HCEC 1CT (cell line): ENCODE measurements around the gene CAMSAP1.
"Not testable (repeated sequence)": the region's sequence is repeated elsewhere in the genome, so short reads cannot be mapped to it uniquely, and the experiment has no call there.

ENCODE experiments used
- DNase-seq: peaks from one replicate; pipeline ENCODE4 v3.0.0-alpha.2; 2017

Gene CAMSAP1

DNA sequence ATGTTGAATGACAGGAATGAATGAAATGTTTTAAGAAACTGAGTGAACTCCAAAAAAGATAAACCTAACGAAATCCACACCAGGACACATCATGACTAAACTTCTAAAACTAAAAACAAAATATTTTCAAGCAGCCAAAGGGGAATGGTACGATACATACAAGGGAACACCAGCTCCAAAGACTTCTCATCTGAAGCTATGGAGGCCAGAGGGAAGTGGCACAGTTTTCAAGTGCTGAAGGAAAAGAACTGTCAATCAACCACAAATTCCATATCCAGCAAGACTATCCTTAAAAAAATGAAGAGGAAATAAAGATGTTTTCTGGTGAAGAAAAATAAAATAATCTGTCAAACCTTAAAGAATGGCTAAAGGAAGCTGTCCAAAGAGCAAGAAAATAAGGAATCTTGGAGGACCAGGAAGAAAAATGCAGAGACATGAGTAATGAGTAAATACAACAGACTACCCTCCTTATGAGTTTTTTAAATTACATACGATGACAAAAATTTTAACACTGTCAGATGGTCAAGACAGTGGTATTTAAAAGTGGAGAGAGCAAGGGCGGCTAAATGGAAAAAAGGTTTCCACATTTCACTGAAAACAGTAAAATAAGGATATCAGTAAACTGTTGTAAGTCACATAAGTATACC is 12.0 kb downstream of the CAMSAP1 start:
- DNase-seq, result no peak

DNA sequence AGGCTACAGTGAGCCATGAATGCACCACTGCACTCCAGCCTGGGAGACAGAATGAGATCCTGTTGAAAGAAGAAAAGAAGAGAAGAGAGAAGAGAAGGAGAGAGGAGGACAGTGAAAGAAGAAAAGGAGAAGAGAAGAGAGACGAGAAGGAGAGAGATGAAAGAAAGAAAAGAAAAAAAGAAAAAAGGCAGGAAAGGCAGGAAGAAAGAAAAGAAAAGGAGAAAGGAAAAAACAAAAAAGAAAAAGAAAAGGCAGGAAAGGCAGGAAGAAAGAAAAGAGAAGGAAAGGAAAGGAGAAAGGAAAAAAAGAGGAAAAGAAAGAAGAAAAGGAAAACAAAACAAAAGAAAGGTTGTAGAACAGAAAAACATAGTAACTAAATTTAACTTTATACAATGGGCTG is 14.2 kb downstream of the CAMSAP1 start:
- no peak for DNase-seq

DNA sequence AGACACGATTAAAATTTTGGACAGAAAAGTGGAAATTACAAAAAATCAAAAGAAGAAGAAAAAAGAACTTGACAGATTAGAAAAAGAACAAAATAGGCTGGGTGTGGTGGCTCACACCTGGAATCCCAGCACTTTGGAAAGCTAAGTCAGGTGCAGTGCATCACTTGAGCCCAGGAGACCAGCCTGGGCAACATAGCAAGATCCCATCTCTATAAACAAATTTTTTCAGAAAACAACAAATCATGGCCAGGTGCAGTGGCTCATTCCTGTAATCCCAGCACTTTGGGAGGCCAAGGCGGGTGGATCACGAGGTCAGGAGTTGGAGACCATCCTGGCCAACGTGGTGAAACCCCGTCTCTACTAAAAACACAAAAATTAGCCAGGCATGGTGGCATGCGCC is 15.0 kb downstream of the CAMSAP1 start:
- DNase-seq, result not testable (repeated sequence)

DNA sequence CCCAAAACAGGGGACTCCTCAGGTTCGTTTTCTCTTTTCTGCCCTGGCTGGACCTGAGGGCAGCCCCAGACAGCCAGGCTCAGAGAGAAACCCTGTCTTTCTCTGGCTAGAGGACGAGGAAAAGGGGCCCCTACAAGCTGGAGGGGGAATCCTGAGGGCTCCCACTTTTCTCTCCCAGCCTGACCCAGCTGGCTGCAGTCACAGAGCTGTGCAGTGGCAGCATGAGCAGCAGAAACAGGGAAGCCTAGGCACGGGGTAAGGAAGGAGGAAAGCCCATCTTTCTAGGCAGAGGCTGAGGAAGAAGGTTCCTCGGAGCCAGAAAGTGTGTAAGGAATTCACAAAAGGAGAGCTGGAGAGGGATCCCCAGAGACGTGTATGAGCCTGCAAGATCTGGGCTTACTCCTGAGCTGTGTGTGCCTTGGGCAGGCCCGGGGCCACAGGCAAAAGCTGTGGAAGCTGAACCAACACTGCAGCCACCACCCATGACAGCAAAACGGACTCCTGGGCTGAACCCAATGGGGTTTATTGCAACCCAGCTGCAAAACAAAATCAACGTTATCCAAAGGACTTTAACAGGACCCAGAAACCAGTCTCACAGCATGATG is 16.2 kb downstream of the CAMSAP1 start:
- DNase-seq, result no peak

DNA sequence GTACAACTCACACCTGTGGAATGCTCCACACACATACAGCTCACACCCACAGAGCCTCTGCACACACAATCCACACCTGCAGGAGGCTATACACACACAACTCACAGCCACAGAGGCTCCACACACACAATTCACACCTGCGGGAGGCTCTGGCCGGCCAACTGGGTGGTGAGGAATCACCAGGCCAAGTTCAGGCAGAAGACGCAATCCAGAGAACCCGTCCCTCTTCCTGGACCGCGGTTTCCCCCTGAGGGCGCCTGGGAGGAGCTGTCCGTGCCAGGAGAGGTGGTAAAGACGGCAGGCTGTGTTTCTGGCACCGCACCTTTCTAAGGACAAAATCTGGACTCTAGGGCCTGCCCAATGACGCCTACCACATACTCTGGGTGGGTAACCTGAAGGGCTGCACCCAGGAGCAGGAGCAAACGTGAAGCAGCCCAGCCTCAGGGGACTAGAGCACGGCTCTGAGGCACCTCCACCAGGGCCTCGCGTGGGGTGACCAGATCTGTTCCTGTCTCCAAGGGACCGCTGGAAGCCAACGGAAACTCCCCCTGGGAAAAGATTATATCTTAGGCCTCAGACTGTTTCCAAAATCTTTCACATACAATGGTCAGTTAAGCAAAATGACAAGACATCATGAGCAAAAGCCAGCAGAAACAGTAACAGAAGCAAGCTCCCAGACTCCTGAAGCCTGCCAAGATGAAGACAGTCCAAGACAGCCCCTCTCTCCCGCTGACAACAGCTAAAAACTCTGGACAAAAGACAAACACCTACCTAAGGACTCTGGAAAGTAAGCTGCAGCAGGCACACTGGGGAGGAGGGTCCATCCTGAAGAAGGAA is 16.9 kb downstream of the CAMSAP1 start:
- no peak for DNase-seq

DNA sequence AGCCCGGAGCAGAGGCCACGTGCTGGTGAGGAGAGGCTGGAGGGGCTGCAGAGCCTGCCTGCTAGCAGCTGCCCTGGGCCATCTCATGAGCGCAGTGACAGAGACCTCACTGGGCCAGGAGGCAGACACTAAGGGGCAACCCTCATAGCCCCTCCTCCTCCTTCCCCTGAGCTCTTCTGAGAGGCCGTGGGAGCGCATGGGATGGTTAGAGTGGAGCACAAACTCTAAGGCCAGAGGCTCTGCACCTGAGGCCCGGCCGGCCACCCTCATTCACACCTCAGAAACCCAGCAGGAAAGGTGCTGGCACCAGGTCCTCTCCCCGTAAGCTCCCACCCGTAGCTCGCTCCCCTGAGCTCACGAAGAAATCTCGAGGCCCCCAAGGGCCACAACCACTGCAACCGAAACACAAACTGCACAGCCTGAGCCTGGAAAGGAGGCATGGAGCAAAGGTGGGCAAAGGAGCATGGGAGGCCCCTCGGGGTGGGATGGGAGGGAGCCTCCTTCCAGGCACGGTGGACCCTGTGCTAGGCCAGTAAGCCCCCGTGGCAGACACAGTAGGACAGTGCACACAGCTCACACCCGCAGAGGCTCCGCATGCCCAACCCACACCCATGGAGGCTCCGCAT is 17.7 kb downstream of the CAMSAP1 start:
- DNase-seq, result no peak

DNA sequence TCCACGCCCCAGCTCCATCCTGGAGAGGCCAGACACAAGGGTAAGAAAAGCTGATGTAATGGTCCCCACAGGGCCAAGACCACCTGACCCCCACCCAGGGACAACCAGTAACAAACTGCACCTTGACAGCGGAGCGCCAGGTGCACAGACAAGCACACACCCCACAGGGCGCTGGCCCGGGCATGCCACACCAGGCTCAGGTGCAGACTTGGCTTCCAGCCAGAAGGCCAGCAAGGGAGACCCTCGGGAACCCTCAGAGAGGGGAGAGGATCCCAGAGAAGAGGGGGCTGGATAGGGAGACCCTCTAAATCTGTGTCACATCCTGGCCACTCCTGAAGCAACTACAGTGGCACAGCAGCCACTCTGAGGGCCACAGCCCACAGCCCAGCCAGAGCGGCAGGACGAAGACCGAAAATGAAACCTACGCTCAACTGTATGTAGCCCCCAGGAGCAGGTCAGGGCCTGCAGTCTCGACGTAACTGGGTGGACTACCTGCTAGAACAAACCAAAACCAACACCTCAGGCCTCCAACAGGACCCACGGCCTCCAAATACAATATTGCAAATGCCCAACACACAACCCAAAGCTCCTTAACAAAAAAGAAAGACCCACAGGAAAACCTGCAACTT is 18.5 kb downstream of the CAMSAP1 start:
- no peak for DNase-seq

DNA sequence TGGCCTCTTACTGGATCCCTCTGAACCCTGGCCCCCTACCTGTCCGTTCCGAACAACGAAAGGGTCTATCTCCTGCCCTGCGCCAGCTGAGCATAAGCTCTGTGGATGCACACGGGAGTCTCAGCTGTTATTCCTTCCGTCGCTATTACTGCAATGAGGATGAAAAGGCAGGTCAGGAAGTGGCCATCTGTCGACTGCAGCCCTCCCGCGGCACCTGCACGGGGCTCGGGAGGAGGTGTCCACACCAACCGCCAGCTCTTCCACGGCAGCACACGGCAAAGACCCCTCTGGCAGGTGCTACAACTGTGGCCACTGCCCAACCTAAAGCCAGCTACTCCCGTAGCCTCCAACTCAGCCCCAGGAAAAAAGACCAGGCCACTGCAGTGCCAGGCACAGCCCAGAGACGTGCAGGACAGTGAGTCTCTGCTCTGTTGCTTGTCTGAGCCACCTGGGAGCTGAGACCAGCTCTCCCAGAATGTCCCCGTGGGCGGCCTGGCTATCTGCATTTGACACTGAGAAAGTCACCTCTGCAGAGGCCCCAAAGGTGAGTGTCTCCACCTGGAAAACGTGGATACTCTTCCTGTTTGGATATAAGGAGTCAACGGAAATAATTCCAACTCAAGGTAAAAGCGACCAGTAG is 19.1 kb downstream of the CAMSAP1 start:
- no peak for DNase-seq

DNA sequence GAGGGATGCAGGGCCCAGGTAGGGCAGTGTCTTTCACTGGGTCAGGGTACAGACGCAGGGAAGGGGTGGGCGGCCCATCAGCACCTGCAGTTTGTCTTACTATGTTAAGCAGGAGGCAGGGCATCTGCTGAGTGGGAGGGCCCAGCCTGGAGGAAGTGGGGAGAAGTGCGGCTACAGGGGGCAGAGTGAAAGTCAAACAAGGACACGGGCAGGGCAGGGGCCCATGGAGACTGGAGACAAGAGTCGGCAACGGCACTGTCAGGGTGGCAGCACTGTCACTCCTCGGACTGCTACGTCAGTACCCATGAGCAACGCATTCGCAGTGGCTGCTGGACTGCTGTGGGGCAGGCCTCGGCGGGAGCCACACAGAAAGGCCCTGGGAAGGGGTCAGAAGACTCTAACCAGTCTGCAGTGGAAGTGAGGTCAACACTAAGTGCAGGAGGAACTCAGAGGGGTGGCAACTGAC is 19.7 kb downstream of the CAMSAP1 start:
- DNase-seq, result no peak

DNA sequence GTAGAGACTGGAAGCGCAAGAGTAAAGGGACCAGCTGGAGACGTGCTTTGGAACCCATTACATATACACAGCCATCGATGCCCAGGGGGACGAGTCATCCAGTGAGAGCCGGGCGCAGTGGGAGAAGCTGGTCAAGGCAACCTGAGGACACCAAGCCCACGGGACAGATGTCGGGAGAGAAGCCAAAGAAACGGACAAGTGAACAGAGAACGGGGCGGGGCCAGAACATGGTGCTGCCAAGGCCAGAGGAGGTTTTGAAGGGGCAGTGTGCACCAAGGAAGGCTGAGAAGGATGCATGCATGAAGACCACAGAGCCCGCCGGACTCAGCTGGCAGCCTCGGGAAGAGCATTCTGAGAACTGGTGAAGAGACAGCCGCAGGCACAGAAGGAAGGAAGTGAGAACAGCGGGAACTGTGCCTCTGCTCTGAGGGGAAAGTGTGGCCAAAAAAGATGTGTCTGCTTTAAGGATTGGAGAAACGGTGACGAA is 20.3 kb downstream of the CAMSAP1 start:
- peak; percentile 16 for DNase-seq

DNA sequence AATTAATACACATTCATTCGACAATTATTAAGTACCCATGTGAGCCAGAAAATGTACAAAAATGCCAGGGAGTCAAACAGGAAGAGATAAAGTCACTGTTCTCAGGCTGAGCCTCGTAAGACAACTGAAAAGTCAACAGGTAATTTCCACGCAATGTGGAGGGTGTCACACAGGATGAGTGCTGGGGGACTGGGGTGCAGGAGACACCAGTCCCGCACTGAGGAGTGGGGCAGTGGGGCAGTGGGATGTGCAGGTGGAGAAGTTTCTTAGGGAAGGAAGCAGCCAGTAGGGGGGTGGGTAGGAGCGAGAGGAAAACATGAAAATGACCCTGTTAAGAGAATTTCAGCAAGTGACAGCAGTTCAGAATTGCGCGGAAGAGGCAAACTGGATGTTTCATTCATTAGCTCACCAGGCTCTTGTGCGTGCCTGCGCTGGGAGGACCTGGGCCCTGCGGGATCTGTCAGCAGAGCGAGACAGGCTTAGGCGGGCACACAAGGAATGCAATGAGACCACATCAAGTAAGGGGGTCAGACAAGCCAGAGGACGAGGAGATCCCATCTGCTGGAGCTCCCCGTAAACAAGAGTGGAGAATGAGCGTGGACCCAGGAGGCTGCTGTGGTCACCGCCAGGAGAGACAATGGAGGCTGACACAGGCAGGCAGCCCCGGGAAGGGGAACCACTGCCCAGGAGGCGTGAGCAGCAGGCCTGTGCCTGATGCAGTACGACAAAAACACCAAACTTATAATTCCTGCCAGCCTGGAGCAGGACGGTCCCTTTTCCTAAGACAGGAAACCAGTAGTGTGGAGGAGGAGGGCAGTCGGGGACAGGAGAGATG is 21.0 kb downstream of the CAMSAP1 start:
- no peak for DNase-seq

DNA sequence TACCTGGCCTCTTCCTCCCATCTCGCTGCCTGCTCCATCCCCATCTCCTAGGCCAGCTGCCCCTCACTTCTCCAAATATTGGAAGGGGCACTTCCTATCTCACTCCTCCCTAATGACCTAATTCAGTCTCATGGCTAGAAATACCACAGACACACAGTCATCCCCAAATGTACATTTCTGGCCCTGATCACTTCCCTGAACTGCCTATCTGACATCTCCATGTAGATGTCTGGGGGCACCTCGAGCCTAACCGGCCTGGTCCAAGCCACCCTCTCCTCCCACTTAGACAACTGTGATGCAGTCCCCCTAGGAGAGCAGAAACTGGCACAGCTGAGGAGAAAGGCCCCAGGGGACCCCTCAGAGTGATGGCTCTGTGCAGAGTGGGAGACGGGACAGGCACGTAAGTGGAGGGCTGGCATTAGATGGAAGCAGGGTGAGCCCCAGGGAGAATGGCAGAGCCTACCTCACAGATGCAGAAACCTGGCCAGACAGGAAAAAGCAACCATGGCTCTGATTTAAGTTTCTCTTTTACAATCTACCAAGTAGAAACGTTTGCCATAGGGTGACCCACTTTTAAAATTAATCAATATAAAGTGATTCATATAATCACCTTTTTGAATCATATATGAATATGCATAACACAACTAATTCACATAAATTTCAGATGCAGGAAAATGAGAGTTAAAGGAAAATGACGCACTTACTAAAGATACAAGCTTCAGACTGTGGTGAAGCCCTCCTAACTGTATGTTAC is 22.1 kb downstream of the CAMSAP1 start:
- DNase-seq, result peak; percentile 52

DNA sequence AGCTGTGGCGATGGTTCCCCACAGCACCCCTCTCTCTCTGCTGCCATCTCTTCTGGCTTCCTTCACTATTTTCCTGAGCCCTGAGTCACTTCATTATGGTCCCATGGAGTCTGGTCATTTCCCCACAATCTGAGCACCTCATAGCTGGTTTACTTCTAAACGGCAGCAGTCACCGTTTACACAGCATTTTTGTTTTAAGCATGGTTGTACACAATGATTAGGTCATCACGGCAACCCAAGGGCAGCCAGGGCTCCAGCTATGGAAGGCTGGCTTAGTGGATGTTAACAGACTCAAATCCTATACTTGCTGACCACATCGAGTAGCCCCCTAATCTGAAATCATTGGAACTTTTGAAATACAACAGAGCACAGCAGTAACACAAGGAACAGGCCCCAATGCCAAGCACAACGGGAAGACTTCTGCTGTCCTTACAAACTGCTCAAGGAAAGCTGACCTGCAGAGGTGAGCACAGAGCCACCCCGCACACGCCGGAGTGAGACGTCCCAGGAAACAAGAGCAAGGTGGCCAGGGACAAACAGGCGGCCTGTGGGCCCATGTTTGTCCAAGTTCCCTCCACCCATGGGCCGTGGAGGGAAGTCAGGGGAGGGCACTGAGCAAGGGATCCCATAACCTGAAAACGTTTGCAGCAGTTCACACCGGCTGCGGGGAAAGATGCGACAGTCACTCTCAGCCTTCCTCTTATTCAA is 22.9 kb downstream of the CAMSAP1 start:
- peak; percentile 55 for DNase-seq

DNA sequence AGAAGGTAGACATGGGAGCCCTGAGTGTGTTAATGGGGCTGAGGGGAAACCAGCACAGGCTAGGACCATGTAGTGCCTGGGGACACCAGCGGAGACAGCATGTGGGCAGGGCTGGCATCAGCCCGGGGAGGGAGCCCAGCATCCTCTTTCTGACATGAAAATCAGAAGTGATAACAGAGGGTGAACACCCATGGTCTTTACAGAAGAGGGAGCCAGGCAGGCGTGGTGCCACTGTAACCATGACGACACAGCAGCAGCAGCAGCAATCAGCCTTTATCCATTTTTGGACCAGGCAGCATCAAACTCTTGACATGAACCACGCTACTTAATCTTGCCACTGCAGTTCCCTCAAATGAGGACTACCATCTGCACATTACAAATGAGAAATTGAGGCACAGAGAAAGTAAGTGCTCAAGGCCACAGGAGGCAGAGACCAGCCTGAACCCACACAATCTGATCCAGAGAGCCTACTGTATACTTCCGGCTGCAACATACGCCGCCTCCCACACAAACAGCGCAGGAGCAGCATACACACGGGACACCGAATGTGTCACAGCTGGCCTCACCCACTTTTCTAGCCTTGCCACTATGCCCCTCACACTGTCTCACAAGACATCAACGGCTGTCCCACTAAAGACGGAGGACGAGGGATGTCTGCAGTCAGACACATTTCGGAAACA is 23.8 kb downstream of the CAMSAP1 start:
- DNase-seq, result no peak

DNA sequence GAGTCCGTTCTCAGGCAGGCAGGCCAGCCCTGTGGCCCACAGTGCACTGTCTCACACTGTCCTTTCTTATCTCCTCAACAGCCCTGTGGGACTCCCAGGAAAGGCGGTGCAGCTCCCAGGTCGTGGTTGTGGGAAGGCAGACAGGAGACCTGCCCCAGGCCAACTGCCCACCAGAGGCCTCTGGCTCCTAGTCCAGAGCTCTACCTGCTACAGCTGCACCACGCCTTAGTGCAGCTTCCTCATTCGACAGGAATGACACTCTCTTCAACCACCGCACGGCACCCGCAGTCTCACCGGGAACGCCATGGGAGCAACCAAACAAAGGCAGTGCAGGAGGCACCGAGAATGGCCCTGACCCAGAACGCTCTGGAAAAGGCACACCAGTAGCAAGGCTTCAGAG is 25.3 kb downstream of the CAMSAP1 start:
- DNase-seq, result no peak

DNA sequence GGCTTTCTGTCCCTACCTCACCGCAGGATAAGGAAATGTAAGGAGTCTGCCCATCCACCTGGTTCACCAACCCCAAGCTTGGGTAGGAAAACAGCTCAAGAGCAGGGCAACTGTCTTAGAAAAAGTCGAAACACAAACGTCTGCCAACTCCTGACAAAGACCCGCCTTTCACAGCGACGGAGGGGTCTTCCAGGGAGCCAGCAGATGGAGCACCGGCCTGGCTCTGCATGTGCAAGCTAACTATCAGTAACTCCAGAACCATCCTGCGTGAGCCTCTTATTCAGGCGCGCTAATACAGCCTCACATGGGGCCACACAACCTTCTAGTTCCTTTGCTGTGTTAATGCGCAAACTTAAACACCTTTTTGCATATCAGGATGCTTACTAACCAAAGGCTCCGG is 26.9 kb downstream of the CAMSAP1 start:
- no peak for DNase-seq

DNA sequence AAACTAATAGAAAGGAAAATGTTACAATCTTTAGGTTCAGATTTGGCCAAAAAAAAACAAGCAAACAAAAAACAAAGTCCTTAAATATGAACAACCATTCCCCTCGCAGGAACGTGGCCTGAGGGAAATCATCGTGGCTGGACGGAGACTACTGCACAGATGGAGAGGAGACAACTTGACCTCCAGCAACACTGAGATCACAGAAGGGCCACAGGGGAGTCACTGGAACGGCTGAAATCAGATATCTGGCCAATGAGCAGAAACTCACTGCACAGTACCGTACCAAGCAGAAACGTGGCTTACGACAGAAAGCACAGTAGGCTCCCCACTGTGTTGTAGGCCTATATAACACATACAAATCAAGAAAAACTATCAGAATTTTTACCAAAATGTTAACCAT is 27.7 kb downstream of the CAMSAP1 start:
- DNase-seq, result no peak

DNA sequence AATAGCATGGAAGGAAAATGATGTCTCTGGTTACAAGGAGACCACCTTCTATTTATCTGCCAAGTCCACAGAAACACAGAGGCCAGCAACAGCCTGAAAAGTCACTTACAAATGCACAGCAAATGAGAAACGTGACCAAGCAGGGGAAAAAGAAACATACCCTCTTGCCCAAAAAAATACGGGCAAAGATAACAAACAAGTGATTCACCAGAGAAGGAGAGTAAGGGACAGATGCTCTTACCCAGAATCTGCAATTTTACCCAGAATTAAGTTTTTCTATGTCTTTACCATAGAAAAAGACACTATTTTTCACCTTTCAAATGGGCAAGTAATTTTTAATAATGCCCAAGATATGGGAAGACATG is 28.1 kb downstream of the CAMSAP1 start:
- DNase-seq, result no peak

DNA sequence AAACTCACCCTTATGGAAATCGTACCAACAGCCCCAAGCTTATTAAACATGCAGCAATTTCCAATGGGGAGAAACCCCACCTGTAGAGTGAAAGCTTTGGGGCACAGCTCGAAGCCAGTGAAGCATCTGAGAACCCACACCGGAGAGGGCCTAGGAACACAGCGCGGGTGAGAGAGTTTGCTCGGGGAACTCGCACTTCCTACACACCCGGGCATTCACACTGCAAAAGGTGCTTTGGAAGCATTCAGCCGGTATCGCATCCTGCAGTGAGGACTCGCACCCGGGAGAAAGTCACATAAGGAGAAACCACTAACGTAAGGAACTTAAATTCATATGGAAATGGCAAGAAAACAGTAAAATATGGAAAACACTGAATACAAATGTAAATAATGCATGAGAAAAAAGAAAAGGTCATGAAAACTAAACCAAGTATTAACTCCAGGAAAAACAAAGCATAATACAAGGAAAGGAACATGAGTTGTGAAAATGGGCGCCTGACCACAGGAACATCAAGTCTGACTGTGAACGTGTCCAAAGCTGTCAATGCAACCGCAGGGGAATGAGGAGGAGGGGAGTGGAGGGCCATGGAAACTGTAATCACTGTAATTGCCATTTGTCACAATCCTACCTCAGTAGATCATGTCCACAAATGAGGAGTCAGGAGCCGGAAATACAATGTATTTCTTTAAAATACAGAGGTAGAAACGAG is 28.7 kb downstream of the CAMSAP1 start:
- no peak for DNase-seq
